HS-27A (cell line): Measurements from ENCODE around the gene IVD.
A peak's percentile ranks its signal among the peaks of the same experiment; 100 is the strongest.
"Not testable (repeated sequence)": the region's sequence is repeated elsewhere in the genome, so short reads cannot be mapped to it uniquely, and the experiment has no call there.

Experiments
- DNase-seq: peaks from one replicate; pipeline ENCODE4 v3.0.0-alpha.2; 2012; ENCODE audit warnings: low read depth, missing footprints

Gene IVD

DNA sequence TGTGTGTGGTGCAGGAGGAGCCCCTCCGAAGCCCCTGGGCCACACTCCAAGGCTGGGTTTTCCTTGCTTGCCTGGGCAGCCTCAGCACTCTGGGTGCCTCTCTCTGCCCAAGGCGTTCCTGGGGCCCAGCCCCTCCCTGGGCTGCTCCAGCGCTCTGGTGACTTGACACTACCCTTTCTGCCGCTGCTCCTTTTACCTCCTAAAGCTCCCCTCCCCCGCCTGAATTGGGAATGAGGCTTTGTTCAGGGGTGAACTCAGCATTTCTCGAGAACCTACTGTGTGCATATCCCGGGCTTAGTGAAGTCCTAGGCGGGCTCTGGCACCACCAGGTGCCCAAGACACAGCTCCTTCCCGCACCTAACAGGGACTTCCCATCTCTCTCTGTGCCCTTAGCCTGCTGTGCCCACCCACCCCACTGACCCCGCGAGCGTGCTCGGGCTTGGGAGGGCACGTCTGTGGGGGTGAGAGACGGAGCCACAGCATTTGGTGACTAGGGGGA is 33.9 kb downstream of the IVD start:
- DNase-seq = no peak

- no peak for DNase-seq
Measured at GRCh38 chr15:40439960-40440742, 34.6 kb downstream of the IVD start.

DNA sequence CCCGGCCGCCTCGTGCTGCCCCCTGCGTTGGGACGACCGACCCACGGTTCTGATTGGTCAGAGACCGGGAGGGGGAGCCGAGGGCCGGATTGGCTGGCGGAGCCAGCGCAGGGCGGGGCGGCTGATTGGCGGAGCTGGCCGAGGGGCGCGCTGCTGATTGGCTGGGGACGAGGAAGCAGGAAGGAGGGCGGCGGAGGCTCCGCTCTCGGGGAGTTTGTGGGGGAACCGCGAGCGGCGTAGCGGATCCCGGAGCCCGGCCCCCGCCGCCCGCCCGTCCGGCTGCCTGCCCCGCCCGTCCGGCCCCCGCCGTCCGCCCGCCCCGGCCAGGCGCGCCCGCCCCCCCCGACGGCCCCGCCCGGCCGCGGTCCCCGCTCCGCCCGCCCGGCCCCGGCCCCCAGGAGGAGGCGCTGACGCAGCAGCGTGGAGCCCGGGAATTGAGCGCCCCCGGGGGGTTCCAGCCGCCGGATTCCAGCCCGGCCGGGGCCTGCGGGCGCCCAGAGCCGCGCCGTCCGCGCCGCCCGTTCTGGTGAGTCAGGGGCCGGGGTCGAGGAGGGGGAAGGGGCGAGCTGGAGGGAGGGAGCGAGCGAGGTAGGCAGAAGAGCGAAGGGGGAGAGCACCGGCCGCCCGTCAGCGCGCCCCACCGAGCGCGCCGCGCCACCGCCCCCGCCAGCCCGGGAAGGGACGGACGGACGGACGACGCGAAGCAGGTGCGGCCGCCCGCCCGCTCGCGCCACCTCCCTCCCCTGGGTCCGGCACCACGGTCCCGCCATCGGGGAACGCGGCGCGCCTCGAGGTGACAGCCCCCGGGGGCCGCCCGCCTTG is 35.4 kb downstream of the IVD start, which contains the start of gene BAHD1:
BAHD1 (plus strand) TSS at position 211 of the 822 bp plus-strand sequence. CDS start 17,512 bp downstream, outside the sequence.
- DNase-seq = peak; percentile 83

GRCh38 chr15:40441565-40442531 is 36.3 kb downstream of the IVD start:
- no peak for DNase-seq

GRCh38 chr15:40443255-40443654 is 37.7 kb downstream of the IVD start:
- DNase-seq = no peak

GRCh38 chr15:40443846-40444245 is 38.3 kb downstream of the IVD start:
- no peak for DNase-seq

DNA sequence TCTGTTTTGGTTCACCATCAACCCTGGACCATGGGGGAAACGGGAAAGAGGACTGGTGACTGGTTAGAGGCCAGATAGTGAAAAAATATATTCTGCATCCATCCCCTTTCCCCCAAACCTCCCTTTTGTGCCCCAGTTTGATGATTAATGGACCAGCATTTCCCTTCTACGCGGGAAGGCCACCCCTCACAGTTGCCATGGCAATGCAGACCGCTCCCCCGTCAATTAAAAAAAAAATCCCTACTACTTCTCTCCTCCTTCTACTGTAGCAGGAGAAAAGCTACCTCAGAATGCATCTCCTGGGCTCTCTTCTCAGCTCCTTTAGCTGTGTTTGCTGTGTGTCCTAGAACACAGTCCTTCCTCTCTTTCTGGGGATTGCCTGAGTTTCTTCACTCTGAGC is 39.1 kb downstream of the IVD start:
- DNase-seq = no peak

- no peak for DNase-seq
Measured at GRCh38 chr15:40445421-40445922, 39.9 kb downstream of the IVD start.

DNA sequence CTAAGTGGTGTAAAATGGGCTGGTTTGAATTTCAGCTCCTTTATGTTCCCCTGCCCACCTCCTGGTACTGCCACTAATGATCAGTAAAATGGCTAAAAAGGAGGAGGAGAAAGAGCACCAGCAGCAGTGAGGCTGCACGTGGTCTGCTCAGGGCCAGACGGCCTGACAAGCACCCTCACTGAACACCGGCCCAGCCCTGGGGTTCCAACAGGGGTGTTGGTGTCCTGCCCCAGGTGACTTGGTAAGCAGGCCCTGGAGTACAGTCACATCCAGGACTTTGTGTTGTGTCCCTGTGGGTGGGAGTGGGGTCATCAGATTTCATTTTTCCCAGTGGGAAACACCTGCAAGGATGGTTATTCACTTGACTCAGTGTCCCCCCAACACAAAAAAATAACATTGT is 40.5 kb downstream of the IVD start:
- DNase-seq = no peak

GRCh38 chr15:40448354-40448753 is 42.8 kb downstream of the IVD start:
- DNase-seq = no peak

DNA sequence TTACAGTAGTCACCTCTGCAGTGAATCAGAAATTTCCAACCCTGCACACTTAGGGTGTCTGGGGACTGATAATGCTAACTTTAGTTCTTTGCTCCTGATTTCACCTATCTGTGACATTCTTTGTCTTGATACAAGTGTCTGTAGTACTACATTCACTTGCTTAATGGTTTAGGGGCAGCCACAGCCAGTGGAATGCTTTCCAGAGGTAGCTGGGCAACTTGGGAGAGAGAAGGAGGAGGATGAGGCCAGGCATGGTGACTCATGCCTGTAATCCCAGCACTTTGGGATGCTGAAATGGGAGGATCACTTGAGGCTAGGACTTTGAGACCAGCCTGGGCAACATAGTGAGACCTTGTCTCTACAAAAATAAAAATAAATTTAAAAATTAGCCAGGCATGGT is 43.7 kb downstream of the IVD start:
- DNase-seq = no peak

GRCh38 chr15:40450047-40450446 is 44.5 kb downstream of the IVD start:
- DNase-seq = no peak

DNA sequence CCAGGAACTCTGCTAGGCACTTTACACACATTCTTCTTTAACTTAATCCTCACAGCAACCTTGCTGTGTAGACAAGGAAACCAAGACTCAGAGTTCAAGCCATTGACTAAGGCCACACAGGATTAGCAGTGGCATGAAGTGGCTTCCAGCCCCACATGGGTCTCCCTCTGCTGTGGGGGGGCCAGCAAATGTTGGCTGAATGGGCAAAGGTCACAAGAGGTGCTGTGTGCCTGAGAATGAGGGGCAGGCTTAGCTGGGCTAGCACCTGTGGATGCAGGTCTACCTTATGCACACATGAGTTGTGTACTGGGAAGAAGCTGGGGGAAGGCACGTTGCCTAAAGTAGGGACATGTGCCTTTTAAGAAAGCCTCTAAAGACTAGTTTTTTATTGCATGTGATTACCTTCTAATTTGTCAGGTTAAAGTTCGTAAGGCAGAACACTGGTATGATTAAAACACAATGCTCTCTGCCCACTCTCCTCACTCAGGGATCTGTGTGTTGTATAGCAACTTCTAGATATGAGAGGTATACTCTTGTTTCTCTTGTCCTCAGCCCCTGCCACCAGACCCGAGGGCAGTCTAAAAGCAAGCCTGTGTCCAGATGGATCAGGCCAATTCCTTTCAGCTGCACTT is 46.0 kb downstream of the IVD start:
- DNase-seq = no peak

DNA sequence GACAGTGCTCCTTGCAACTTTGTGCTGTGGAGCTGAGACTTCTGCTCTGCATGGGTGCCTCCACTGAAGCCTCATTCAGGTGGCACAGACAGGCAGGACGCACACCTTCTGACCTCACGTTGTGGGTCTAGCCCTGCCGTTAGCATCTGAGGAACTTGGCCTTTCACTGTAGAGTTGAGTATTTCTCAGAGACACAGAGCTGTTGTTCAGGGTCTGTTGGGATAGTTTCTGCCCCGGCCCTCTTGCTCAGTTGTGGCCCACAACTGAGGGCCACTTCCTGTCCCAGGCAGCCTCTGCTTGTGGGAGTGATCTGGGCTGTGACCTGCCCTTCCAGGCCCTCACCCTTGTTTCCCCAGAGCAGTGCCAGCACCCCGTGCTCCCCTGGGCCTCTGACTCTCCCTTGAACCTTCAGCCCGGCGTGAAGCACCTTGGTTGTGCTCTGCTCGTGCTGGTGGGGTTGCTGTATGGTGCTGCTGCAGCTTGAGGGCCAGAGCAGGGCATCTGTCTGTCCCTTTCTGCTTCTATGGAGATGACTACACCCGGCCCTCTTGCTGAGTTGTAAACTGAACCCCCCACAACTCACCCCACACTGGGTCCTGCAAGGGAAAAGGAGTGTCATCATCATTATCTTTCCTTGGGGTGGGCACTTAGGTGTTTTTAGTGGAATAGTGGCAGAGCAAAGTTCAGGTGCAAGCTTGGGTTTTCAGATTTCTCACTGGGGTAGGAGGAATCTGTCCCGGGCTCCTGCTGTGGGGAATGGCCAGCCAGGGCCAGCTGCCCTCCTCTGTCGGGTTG is 46.9 kb downstream of the IVD start:
- DNase-seq = no peak

DNA sequence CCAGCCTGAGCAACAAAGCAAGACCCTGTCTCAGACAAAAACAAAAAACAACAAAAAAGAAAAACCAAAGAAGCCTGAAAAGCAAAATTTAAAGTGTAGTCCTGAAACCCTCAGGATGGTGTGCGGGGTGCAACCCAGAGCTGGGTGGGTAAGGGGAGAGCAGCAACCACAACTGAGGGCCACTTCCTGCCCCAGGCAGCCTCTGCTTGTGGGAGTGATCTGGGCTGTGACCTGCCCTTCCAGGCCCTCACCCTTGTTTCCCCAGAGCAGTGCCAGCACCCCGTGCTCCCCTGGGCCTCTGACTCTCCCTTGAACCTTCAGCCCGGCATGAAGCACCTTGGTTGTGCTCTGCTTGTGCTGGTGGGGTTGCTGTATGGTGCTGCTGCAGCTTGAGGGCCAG is 48.3 kb downstream of the IVD start:
- DNase-seq = not testable (repeated sequence)

DNA sequence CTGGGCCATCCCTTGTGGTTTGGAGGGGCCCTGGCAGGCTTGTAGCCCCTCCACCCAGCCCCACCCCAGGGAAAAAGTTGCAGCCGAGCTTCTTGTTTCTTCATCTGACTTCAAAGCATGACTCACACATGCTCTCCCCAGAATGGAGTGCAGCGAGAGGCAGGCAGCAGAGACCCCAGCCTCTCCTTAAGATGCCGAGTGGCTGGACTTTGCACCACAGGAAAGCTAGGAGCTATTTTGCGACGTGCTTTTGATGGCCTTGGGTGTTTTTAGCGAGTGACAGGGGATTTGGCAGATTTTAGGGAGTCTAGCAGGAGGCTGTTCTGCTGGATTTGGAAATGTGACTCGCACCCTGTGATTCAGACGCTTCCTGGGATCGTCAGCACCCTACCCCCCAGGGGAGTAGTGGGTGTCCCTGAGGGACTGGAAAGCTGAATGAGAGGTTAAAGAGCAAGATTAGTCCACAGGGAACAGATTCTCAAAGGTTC is 49.4 kb downstream of the IVD start:
- DNase-seq = no peak

- no peak for DNase-seq
Measured at GRCh38 chr15:40456299-40456712, 50.7 kb downstream of the IVD start.

- no peak for DNase-seq
Measured at GRCh38 chr15:40456738-40457137, 51.1 kb downstream of the IVD start.

- no peak for DNase-seq
Measured at GRCh38 chr15:40458495-40459371, 53.1 kb downstream of the IVD start.
